MM.1S (cell line): ENCODE data around the gene TREX2.

ENCODE experiments used
- DNase-seq: peaks from one replicate; pipeline ENCODE4 v3.0.0-alpha.2; 2015
- H2AFZ ChIP-seq: fragments of 300-600 bp; sonication (generic); 2 replicates; pipeline ENCODE4 v1.6.0; 2016; ENCODE audit warnings: antibody characterized with exemption, low read length
- H3F3A ChIP-seq: fragments of 300-600 bp; sonication (generic); 2 replicates; pipeline ENCODE4 v1.6.1; 2016; ENCODE audit warnings: mild to moderate bottlenecking, antibody characterized with exemption, low read length, moderate library complexity, mixed read lengths; ENCODE audit not compliant: insufficient read depth
- H3K27ac ChIP-seq: fragments of 300-600 bp; sonication (generic); 2 replicates; pipeline ENCODE4 v1.5.1; 2016; ENCODE audit warnings: mild to moderate bottlenecking, low read length
- H3K27me3 ChIP-seq: fragments of 300-600 bp; sonication (generic); replicated peaks from 2 replicates; pipeline ENCODE4 v1.6.0; 2016; ENCODE audit warnings: low read length; ENCODE audit not compliant: insufficient read depth
- H3K36me3 ChIP-seq: fragments of 300-600 bp; sonication (generic); replicated peaks from 2 replicates; pipeline ENCODE4 v1.6.1; 2016; ENCODE audit warnings: mild to moderate bottlenecking, low read length, mixed read lengths; ENCODE audit not compliant: insufficient read depth
- H3K4me1 ChIP-seq: fragments of 300-600 bp; sonication (generic); 2 replicates; pipeline ENCODE4 v1.6.1; 2016; ENCODE audit warnings: low read length, mixed read lengths
- H3K4me2 ChIP-seq: fragments of 300-600 bp; sonication (generic); 2 replicates; pipeline ENCODE4 v1.6.0; 2016; ENCODE audit warnings: low read depth, low read length
- H3K4me3 ChIP-seq: fragments of 300-600 bp; sonication (generic); 2 replicates; pipeline ENCODE4 v1.5.1; 2016; ENCODE audit warnings: low read length, mixed read lengths
- H3K79me2 ChIP-seq: fragments of 300-600 bp; sonication (generic); 2 replicates; pipeline ENCODE4 v1.6.1; 2016; ENCODE audit warnings: mixed run types, low read length, mixed read lengths
- H3K9ac ChIP-seq: fragments of 300-600 bp; sonication (generic); 2 replicates; pipeline ENCODE4 v1.6.1; 2016; ENCODE audit warnings: low read length, mixed read lengths
- H3K9me2 ChIP-seq: fragments of 300-600 bp; sonication (generic); replicated peaks from 2 replicates; pipeline ENCODE4 v1.6.1; 2016; ENCODE audit warnings: mild to moderate bottlenecking, low read length, mixed read lengths; ENCODE audit not compliant: insufficient read depth
- H3K9me3 ChIP-seq: fragments of 300-600 bp; sonication (generic); replicated peaks from 2 replicates; pipeline ENCODE4 v1.6.1; 2016; ENCODE audit warnings: mild to moderate bottlenecking, low read length, mixed read lengths; ENCODE audit not compliant: insufficient read depth
- H4K20me1 ChIP-seq: fragments of 300-600 bp; sonication (generic); 2 replicates; pipeline ENCODE4 v1.6.1; 2016; ENCODE audit warnings: mild to moderate bottlenecking, low read length, moderate library complexity, mixed read lengths; ENCODE audit not compliant: insufficient read depth
- CTCF ChIP-seq: fragments of 300-600 bp; sonication (generic); IDR thresholded peaks from 2 replicates; pipeline ENCODE4 v1.5.1; 2016; ENCODE audit warnings: antibody characterized with exemption, low read length, mixed read lengths
- EZH2 ChIP-seq: fragments of 300-600 bp; sonication (generic); optimal IDR thresholded peaks from 2 replicates; pipeline ENCODE3; 2017; ENCODE audit warnings: low read depth, mild to moderate bottlenecking, antibody characterized with exemption, low read length, mixed read lengths
- EZH2phosphoT487 ChIP-seq: fragments of 300-600 bp; sonication (generic); IDR thresholded peaks from 2 replicates; pipeline ENCODE4 v1.6.1; 2018; ENCODE audit warnings: antibody characterized with exemption, low read length

Gene TREX2

GRCh38 chrX:153444333-153445011 is 1.4 kb downstream of the TREX2 start:
- Histone ChIP-seq H3F3A (no peaks in the 10 kb centered on the region), H3K4me1 (no peaks in the 10 kb centered on the region), H3K9me2 (no peaks in the 10 kb centered on the region), H3K4me3 (no peak overlapping the region), H3K79me2 (no peaks in the 10 kb centered on the region), H3K27me3 (no peaks in the 10 kb centered on the region), H3K36me3 (no peaks in the 10 kb centered on the region), H3K4me2 (no peak overlapping the region), H3K9me3 (no peaks in the 10 kb centered on the region), H4K20me1 (no peaks in the 10 kb centered on the region), H2AFZ (no peak overlapping the region), H3K9ac (no peak overlapping the region), H3K27ac (no peak overlapping the region)
- no peak for TF ChIP-seq EZH2
- TF ChIP-seq EZH2phosphoT487: no peak
- no peak for TF ChIP-seq CTCF
- DNase-seq: no peak

- no peaks in the 10 kb centered on the region for H3K4me1 ChIP-seq
- no peaks in the 10 kb centered on the region for H3F3A ChIP-seq
- no peaks in the 10 kb centered on the region for H3K27me3 ChIP-seq
- no peak for TF ChIP-seq CTCF
- TF ChIP-seq EZH2: no peak
- TF ChIP-seq EZH2phosphoT487: no peak
- no peak overlapping the region for H3K4me2 ChIP-seq
- no peak overlapping the region for H2AFZ ChIP-seq
- H3K36me3 ChIP-seq: no peaks in the 10 kb centered on the region
- no peak overlapping the region for H3K9ac ChIP-seq
- H3K27ac ChIP-seq: no peak overlapping the region
- H4K20me1 ChIP-seq: no peaks in the 10 kb centered on the region
- no peak overlapping the region for H3K4me3 ChIP-seq
- no peaks in the 10 kb centered on the region for H3K9me3 ChIP-seq
- no peak for DNase-seq
- no peaks in the 10 kb centered on the region for H3K79me2 ChIP-seq
- no peaks in the 10 kb centered on the region for H3K9me2 ChIP-seq
Measured at GRCh38 chrX:153443476-153444332, 2.2 kb downstream of the TREX2 start.

- H3K27ac ChIP-seq: no peak overlapping the region
- no peak overlapping the region for H3K9ac ChIP-seq
- no peaks in the 10 kb centered on the region for H3K9me3 ChIP-seq
- no peaks in the 10 kb centered on the region for H3K4me1 ChIP-seq
- H3K4me3 ChIP-seq: no peak overlapping the region
- H3K4me2 ChIP-seq: no peak overlapping the region
- H3K27me3 ChIP-seq: no peaks in the 10 kb centered on the region
- H3F3A ChIP-seq: no peaks in the 10 kb centered on the region
- TF ChIP-seq EZH2phosphoT487 (no peak), EZH2 (no peak), CTCF (no peak)
- no peak overlapping the region for H2AFZ ChIP-seq
- no peaks in the 10 kb centered on the region for H4K20me1 ChIP-seq
- no peaks in the 10 kb centered on the region for H3K36me3 ChIP-seq
- H3K79me2 ChIP-seq: no peaks in the 10 kb centered on the region
- DNase-seq: no peak
- H3K9me2 ChIP-seq: no peaks in the 10 kb centered on the region
Measured at GRCh38 chrX:153442463-153442862, 3.4 kb downstream of the TREX2 start.
